Measurements from ENCODE around the gene PCCA. TPM values are rescaled to one million over a fixed set of nuclear protein-coding genes. Genes with fewer than 3 reads are reported as not detected.

Gene PCCA
- total and polyA plus RNA-seq, 12 donors = 27.6 to 176 (median 97.7) TPM

- H3K27me3 ChIP-seq = no peaks in the 10 kb centered on the region
- no peaks in the 10 kb centered on the region for H3K36me3 ChIP-seq (replicated peaks in 1 of 2)
- H3K27ac ChIP-seq = no peak overlapping the region
- no peaks in the 10 kb centered on the region for H3K4me1 ChIP-seq (replicated peaks in 1 of 2)
- H3K9me3 ChIP-seq (replicated peaks in 1 of 3) = no peaks in the 10 kb centered on the region
- H3K4me3 ChIP-seq = no peak overlapping the region
- TF ChIP-seq POLR2A (IDR thresholded peaks at IDR 0.05) = no peak
- TF ChIP-seq, protein P1, sequence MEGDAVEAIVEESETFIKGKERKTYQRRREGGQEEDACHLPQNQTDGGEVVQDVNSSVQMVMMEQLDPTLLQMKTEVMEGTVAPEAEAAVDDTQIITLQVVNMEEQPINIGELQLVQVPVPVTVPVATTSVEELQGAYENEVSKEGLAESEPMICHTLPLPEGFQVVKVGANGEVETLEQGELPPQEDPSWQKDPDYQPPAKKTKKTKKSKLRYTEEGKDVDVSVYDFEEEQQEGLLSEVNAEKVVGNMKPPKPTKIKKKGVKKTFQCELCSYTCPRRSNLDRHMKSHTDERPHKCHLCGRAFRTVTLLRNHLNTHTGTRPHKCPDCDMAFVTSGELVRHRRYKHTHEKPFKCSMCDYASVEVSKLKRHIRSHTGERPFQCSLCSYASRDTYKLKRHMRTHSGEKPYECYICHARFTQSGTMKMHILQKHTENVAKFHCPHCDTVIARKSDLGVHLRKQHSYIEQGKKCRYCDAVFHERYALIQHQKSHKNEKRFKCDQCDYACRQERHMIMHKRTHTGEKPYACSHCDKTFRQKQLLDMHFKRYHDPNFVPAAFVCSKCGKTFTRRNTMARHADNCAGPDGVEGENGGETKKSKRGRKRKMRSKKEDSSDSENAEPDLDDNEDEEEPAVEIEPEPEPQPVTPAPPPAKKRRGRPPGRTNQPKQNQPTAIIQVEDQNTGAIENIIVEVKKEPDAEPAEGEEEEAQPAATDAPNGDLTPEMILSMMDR (IDR thresholded peaks at IDR 0.05) = no peak
- intact Hi-C loops (cut with DNase I) = no loop called here
- DNase-seq = no peak
- 92 to 99% (median 95%) methylated on average over 4 of the region's 4 CpGs for WGBS, 4 donors
These were observed 369.8 kb downstream of the PCCA start for GRCh38 chr13:100458673-100459072.

DNA sequence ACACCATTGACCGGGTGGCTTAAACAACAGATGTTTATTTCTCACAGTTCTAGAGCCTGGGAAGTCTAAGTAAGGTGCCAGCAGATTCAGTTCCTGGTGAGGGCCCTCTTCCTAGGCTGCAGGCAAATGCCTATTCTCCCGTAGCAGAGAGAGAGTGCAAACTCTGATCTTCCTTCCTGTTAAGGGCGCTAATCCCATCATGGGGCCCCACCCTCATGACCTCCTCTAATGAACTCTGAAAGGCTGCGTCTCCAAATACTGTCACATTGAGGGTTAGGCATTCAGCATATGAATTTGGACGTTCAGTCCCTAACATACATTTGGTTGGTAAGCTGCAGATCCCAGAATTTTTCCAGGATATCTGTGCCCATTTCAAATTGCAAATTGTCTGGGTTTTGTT lies 370.9 kb downstream of the PCCA start:
- no peaks in the 10 kb centered on the region for H3K36me3 ChIP-seq (replicated peaks in 1 of 2)
- intact Hi-C loops (cut with DNase I) = no loop called here
- H3K27ac ChIP-seq = no peak overlapping the region
- H3K9me3 ChIP-seq (replicated peaks in 1 of 3) = no peaks in the 10 kb centered on the region
- TF ChIP-seq, protein P1 (IDR thresholded peaks at IDR 0.05) = no peak
- no peak for TF ChIP-seq POLR2A (IDR thresholded peaks at IDR 0.05)
- WGBS, 4 donors = 92 to 97% (median 96%) methylated on average over 4 to 5 of the region's 5 CpGs
- no peak overlapping the region for H3K4me3 ChIP-seq
- H3K4me1 ChIP-seq (replicated peaks in 1 of 2) = no peaks in the 10 kb centered on the region
- DNase-seq = no peak
- no peaks in the 10 kb centered on the region for H3K27me3 ChIP-seq

DNA sequence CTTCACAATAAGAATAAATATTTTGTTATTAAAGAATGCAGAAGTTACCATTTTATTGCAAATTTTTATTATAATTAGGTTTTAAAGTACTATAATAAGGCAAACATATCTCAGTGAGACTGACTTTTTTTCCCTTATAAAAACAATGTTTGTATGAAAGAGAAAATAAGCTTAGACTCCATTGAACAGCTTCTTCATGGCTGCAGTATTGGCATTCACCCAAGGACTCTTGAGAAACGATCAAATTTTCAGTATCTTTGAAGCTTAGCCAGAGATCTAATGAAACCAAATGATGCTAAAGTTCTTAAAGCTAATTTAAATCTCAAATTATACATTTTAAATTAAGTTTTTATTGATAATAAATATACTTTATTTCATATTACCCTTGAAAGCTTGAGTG lies 371.4 kb downstream of the PCCA start:
- TF ChIP-seq, protein P1 (IDR thresholded peaks at IDR 0.05) = no peak
- no peak for TF ChIP-seq POLR2A (IDR thresholded peaks at IDR 0.05)
- Histone ChIP-seq H3K36me3 (replicated peaks in 1 of 2) (no peaks in the 10 kb centered on the region), H3K4me3 (no peak overlapping the region), H3K9me3 (replicated peaks in 1 of 3) (no peaks in the 10 kb centered on the region), H3K4me1 (replicated peaks in 1 of 2) (no peaks in the 10 kb centered on the region), H3K27ac (no peak overlapping the region), H3K27me3 (no peaks in the 10 kb centered on the region)
- intact Hi-C loops (cut with DNase I) = no loop called here
- no peak for DNase-seq
- 20 to 27% (median 26%) methylated on average over 1 of the region's 1 CpG for WGBS, 4 donors

GRCh38 chr13:100460791-100461190 lies 371.9 kb downstream of the PCCA start:
- WGBS, 4 donors = 77 to 83% (median 81%) methylated on average over 2 of the region's 2 CpGs
- no peak for DNase-seq
- no peaks in the 10 kb centered on the region for H3K9me3 ChIP-seq (replicated peaks in 1 of 3)
- H3K4me1 ChIP-seq (replicated peaks in 1 of 2) = no peaks in the 10 kb centered on the region
- H3K27me3 ChIP-seq = no peaks in the 10 kb centered on the region
- intact Hi-C loops (cut with DNase I) = no loop called here
- H3K27ac ChIP-seq = no peak overlapping the region
- H3K4me3 ChIP-seq = no peak overlapping the region
- TF ChIP-seq, protein P1 (IDR thresholded peaks at IDR 0.05) = no peak
- TF ChIP-seq POLR2A (IDR thresholded peaks at IDR 0.05) = no peak
- no peaks in the 10 kb centered on the region for H3K36me3 ChIP-seq (replicated peaks in 1 of 2)

Data from adrenal gland (tissue), 12 donors.